Superior temporal gyrus (tissue), 1 donor: Measurements from ENCODE around the gene ANP32B.
A peak's percentile ranks its signal among the peaks of the same experiment; 100 is the strongest.
"Not testable (repeated sequence)": the region's sequence is repeated elsewhere in the genome, so short reads cannot be mapped to it uniquely, and the experiment has no call there.

Experiments
- DNase-seq: peaks from one replicate; pipeline ENCODE4 v3.0.0-alpha.2; 2016; ENCODE audit errors: extremely low spot score

The ANP32B gene

GRCh38 chr9:97982683-97983588, at the start of gene ANP32B:
ANP32B (plus strand) TSS chr9:97983341; CDS start chr9:97983556, 215 bp downstream.
- DNase-seq: peak; percentile 91

DNA sequence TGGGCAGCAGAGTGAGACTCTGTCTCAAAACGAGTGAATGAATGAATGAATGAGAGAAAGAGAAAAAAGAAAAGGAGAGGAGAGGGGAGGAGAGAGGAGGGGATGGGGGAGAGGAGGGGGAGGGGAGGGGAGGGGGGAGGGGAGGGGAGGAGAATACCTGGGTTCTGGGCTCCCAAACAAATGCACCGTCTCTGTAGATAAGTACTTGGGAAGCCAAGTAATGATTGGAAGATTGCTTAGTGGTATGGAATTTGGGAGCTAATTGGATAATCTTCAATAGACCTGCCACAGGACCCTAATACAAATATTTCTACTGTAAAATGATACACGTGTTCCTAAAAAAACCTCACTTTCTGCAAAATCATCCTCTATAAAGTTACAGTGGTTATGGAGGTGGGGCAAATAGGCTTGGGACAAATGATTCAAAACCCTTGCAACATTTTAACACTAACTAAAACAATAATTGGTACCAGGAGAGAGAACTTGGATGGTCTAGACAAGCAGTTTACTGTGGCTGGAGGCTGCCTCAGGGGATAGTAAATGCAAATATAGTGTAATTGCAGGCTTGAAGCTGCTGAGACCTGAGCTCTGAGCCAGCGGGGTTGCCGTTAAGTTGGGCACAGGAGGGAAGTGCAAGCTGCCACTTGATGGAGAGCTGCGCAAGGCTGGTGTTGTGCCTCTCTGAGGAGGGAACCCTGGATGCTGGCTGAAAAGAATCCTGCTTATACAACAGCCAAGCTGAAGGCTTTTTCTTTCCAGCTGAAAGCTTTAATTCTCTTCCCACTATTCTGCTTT, 48.6 kb upstream of the ANP32B start:
- no peak for DNase-seq

- no peak for DNase-seq
These were observed 47.9 kb upstream of the ANP32B start for GRCh38 chr9:97935276-97935675.

- DNase-seq: no peak
These were observed 46.1 kb upstream of the ANP32B start for GRCh38 chr9:97936998-97937397.

GRCh38 chr9:97938081-97938644, 45.0 kb upstream of the ANP32B start, which contains the start of gene HEMGN:
HEMGN (minus strand) TSS chr9:97938172; CDS start chr9:97938136, 36 bp downstream.
- no peak for DNase-seq

DNA sequence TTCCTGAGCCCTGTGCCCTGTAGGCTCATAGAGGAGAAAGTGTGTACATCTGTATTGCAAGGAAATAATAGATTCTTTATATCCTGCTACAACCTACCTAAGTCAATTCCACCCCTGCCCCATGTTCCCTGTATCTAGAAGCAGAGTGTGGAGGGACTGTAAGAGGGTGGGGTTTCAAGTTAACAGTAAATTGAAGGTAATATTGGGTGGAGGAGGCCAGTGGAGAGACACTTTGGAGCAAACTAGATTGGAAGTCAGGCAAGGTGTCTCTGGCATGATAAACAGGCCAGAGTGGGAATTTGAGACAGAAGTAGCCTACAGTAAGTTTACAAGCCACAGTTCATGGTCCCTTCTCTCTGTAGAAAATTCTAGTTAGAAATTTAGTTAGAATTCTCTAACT, 42.9 kb upstream of the ANP32B start:
- DNase-seq: no peak

DNA sequence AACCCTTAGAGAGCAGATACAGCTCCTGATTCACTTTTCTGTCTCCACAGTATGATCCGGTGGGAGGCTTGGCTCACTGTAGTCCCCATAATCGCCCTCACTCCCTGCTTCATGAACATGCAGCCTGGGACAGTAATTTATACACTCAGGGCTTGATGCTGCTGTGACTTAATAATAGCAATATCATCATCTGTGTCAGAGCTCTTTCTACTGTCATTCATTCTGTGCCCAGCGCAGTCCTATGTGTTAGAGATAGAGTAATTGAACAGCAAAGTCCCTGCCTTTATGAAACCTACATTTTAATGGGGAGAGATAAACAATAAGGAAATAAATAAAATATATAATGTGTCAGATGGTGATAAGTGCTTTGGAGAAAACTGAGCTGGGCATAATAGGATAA, 42.4 kb upstream of the ANP32B start:
- no peak for DNase-seq

DNA sequence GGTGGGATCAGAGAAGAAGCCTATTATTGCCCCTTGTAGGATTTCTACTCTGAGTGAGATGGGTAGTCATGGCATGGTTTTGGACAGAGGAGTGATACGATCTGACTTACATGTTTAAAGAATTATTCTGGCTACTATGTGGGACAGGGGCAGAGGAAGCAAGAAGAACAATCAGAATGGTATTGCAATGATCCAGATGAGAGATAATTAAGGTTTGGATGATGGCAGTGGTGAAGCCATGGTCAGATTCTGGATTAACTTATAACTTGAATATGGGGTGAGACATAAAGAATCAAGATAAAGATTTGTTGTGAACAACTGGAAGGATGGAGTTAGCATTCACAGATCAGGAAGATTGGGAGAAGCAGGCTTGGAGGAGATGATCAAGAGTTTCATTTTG, 41.8 kb upstream of the ANP32B start:
- DNase-seq: no peak

DNA sequence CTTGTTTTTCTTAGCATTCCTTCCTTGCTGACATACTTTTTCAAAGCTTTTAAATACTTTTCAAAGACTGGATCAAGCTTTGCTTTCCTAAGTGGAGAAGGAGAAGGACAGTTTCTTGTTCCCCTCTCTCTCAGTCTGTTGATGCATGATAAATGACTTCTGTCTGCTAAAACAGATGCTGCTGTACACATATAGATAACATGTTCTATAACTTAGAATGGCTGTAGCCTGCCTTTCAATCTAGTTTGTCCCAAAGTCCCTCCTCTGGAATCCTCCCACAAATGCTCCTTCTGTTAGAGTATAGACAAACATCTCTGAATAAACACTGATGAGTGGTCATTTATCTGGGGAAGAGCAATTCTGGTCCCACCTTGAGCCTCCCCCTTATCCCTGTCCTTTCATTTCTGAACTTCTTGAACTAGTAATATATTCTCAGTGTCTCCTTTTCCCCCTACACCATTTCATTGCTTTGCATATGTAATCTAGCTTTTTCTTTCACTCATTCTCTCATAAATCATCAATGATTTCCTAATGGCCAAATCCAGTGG, 39.8 kb upstream of the ANP32B start:
- no peak for DNase-seq

- no peak for DNase-seq
These were observed 38.5 kb upstream of the ANP32B start for GRCh38 chr9:97944612-97945011.

DNA sequence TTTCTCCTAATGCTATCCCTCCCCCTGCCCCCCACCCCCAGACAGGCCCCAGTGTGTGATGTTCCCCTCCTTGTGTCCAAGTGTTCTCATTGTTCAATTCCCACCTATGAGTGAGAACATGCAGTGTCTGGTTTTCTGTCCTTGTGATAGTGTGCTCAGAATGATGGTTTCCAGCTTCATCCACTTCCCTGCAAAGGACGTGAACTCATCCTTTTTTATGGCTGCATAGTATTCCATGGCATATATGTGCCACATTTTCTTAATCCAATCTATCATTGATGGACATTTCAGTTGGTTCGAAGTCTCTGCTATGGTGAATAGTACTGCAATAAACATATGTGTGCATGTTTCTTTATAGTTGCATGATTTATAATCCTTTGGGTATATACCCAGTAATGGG, 37.7 kb upstream of the ANP32B start:
- not testable (repeated sequence) for DNase-seq

GRCh38 chr9:97947094-97947493, 36.0 kb upstream of the ANP32B start:
- DNase-seq: not testable (repeated sequence)

DNA sequence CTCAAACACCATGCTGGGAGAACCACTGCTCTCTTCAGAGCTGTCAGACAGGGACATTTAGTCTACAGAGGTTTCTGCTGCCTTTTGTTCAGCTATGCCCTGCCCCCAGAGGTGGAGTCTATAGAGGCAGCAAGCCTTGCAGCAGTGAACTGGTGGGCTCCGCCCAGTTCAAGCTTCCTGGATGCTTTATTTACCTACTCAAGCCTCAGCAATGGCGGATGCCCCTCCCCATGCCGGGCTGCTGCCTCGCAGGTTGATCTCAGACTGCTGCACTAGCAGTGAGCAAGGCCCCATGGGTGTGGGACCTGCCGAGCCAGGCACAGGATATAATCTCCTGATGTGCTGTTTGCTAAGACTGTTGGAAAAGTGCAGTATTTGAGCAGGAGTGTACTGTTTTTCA, 32.3 kb upstream of the ANP32B start:
- DNase-seq: not testable (repeated sequence)

DNA sequence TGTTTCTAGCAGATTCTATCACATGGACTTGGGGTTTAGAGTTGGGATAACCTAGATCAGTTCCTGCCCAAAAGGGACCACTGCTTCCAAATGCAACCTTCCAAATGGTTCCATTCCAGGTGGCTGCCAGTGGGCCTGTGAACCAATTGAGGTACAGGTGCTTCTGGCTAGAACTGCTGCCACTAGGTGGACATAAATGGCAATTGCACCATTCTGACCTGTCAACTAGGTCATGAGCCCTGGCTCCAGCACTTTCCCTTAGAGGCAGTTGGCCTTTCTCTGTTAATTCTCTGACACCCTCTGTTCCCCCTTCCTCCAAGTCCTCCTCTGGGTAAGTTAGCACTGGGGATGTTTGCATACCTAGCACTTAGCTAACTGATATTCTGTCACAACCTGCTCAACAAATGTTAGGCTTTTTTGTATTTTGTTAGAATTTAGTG, 28.6 kb upstream of the ANP32B start:
- no peak for DNase-seq

DNA sequence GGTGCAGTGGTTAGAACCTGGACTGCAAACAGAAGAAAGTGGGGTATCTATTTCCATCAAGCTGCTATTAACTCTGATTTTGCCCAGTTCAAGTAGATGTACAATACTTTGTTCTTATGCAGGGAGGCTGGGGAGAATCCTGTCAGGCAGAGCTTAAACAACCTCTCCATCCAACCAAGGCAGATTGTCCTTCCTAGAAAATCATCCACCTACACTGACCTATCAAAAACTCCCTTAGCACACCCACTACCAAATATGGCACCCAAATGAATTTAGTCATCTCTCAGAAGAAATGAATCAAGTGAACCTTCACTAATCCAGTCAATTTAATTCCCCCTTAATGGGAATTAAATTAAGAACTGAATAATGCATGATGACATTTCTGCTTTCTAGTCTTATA, 26.8 kb upstream of the ANP32B start:
- DNase-seq: no peak

DNA sequence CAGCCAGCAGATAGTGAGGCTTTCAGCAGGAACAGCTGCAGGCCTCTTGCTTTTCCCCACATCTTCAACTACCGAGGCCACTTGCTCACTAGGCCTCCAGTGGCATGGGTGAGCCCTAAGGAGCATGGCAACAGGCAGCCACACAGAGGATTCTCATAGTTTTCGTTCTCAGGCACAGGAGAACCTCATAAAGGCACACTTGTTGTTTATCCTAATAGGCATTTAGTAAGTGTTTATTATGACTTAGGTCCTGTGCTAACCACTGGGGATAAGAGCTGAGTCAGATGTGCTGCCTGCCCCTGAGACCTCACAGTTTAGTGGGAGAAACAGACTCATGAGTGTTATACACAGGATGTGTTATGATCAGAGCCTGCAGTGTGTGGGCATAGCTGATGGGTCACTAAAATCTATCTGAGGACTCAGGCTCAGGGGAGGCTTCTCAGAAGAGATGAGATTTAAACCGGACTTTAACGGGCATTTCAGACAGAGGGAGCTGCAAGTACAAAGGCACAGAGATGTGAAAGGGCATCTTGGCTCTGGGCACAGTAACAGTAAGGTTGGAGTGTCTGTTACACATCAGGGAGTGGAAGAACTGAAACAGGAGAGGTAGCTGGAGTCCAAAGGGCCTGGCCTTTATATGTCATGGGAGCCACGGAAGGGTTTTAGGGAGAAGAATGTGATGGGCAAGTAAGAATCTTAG, 24.2 kb upstream of the ANP32B start:
- DNase-seq: peak; percentile 57

DNA sequence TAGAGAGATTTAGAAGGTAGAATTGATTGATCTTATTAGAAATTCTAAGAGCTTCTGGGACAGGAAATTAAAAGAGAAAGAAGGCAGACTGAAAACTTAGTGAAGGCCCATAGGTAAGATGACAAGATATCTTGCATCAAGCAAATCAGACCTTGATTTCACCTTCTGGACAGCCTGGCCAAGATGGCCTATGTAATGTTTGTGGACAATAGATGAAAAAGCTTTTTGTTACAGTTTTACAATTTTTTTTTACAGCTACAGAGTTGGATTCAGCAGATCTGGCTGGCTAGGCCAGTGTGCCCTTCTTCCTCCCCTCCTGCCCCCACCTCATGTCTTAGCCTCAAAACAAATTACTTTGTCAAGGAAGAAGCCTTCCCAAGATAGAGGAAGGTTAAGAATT, 23.6 kb upstream of the ANP32B start:
- DNase-seq: no peak

DNA sequence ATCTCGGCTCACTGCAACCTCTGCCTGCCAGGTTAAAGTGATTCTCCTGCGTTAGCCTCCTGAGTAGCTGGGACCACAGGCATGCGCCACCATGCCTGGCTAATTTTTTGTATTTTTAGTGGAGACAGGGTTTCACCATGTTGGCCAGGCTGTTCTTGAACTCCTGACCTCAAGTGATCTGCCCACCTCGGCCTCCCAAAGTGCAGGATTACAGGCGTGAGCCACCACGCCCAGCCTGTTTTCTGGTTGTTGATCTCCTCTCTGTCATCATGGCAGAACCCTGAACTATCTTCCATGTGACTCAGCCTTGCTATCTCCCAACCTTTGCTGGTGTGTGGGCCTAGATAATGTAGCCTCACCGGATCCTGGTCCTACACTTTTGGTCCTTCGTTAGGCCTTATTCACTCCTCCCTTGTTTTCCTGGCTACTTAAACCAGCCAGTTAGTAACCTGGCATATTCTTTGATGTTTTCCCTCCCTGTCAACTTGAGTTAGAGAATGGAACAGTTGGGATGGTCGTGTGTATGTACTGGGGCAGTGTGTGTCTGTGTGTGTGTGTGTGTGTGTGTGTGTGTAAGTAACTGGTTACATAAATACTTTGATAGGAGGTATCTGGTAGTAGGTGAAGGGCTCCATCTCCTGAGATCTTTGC, 22.3 kb upstream of the ANP32B start:
- DNase-seq: not testable (repeated sequence)

GRCh38 chr9:97961361-97961760, 21.8 kb upstream of the ANP32B start:
- DNase-seq: no peak

- no peak for DNase-seq
These were observed 21.0 kb upstream of the ANP32B start for GRCh38 chr9:97962136-97962535.

- no peak for DNase-seq
These were observed 20.6 kb upstream of the ANP32B start for GRCh38 chr9:97962575-97962974.
